Spleen (tissue), 11 donors: ENCODE measurements around the gene STK17A. TPM values are rescaled to one million over a fixed set of nuclear protein-coding genes. Genes with fewer than 3 reads are reported as not detected.

Experiments used
- DNase-seq: peaks from one replicate; pipeline ENCODE4 v3.0.0-alpha.2; 2020
- H3K27ac ChIP-seq, 8 donors: fragments of 200-600 bp; sonication (generic) in 7 of 8; 1 replicate in 4 of 8; 2 replicates in 4 of 8; pipeline versions ENCODE4 v1.5.0 to v1.8.0; 2016 to 2021; ENCODE audit warnings: inconsistent platforms in 4 of 8, mild to moderate bottlenecking in 4 of 8, moderate library complexity in 1 of 8
- H3K27me3 ChIP-seq, 7 donors: fragments of 200-600 bp; sonication (generic) in 6 of 7; replicated peaks in 1 of 7; 1 replicate in 4 of 7; 2 replicates in 3 of 7; pipeline versions ENCODE4 v1.5.0 to v1.8.0; 2016 to 2021; ENCODE audit warnings: inconsistent platforms in 3 of 7, mild to moderate bottlenecking in 1 of 7
- H3K36me3 ChIP-seq, 6 donors: fragments of 200-600 bp; sonication (generic) in 5 of 6; 1 replicate in 4 of 6; 2 replicates in 2 of 6; pipeline versions ENCODE4 v1.5.0 to v1.8.0; 2016 to 2021; ENCODE audit warnings: inconsistent platforms in 2 of 6
- H3K4me1 ChIP-seq, 6 donors: fragments of 200-600 bp; sonication (generic) in 5 of 6; 1 replicate in 3 of 6; 2 replicates in 3 of 6; pipeline versions ENCODE4 v1.5.0 to v1.8.0; 2016 to 2021; ENCODE audit warnings: inconsistent platforms in 3 of 6
- H3K4me3 ChIP-seq, 8 donors: fragments of 200-600 bp; sonication (generic) in 7 of 8; 1 replicate in 4 of 8; 2 replicates in 4 of 8; pipeline versions ENCODE4 v1.5.0 to v1.8.0; 2016 to 2021; ENCODE audit warnings: inconsistent platforms in 4 of 8, mild to moderate bottlenecking in 4 of 8, moderate library complexity in 2 of 8
- H3K9me3 ChIP-seq, 8 donors: fragments of 200-600 bp; sonication (generic) in 7 of 8; 1 replicate in 4 of 8; 2 replicates in 4 of 8; pipeline versions ENCODE4 v1.5.0 to v1.8.0; 2016 to 2021; ENCODE audit warnings: inconsistent platforms in 4 of 8
- POLR2A ChIP-seq, 3 donors: fragments of 450-650 bp; IDR thresholded peaks; one replicate each; pipeline ENCODE4 v1.5.1; 2017; ENCODE audit warnings: antibody characterized with exemption in 3 of 3, mild to moderate bottlenecking in 1 of 3
- POLR2AphosphoS5 ChIP-seq, 3 donors: sonication (generic); formaldehyde crosslinking; IDR thresholded peaks; one replicate each; pipeline ENCODE4 v1.5.1; 2017; ENCODE audit warnings: antibody characterized with exemption in 3 of 3
- WGBS, 5 donors: extraction: QIAGEN DNeasy Blood & Tissue Kit in 3 of 5; methylation state at CpG; one replicate each; pipeline versions ENCODE4 v1.1.5 to v1.1.7; 2013 to 2018; 5-methylcytosine and 5-hydroxymethylcytosine counted together
- intact Hi-C: fragments of 100-400 bp; cut with DNase I; formaldehyde crosslinking; loops from one replicate; pipeline ENCODE4 v1.15.0; 2023; ENCODE audit warnings: low total_unique reads
- polyA plus RNA-seq, 3 donors: library from polyadenylated mRNA; stranded (reverse); fragments of 200-250 nt; gene quantifications; one replicate each; pipeline ENCODE4 v1.2.1, GENCODE V29; 2013
- total RNA-seq, 7 donors: library from RNA; depleted of rRNA in 3 of 7; stranded (reverse); fragments of >200 nt in 3 of 7; fragmentation: NEBNext Ultra II Directional in 4 of 7; extraction: Animal tissue kit (Norgen Biotek cat#: 25700) in 4 of 7; gene quantifications; one replicate each; pipeline versions ENCODE4 v1.1.0 to v1.2.1, GENCODE V29; 2016 to 2021
- TF ChIP-seq, protein P1 (sequence below), 11 experiments: fragments of 200-600 bp in 7 of 11; fragments of 450-650 bp in 4 of 11; sonication (generic) in 4 of 11; IDR thresholded peaks in 8 of 11; conservative IDR thresholded peaks in 3 of 11; 1 replicate in 7 of 11; 2 replicates in 4 of 11; pipeline versions ENCODE4 v1.4.0 to v1.8.0; 2016 to 2021; ENCODE audit warnings: antibody characterized with exemption in 11 of 11, inconsistent platforms in 4 of 11, mild to moderate bottlenecking in 1 of 11
- donor health status: healthy with polysubstance abuse.
- donor health status: DM: no; HTN: no; CAD: no; lungs with moderate emphysema.
- donor health status: DM: no; HTN: no; CAD: no.
- donor health status: Bipolar disorder and iron deficiency.
- donor health status: healthy.
- donor health status: DM: no; HTN: no; CAD: no.
- donor health status: DM: yes; HTN: yes; CAD: no.

The STK17A gene
- total and polyA plus RNA-seq, 10 donors, result 33.4 to 70.1 (median 53.4) TPM

DNA sequence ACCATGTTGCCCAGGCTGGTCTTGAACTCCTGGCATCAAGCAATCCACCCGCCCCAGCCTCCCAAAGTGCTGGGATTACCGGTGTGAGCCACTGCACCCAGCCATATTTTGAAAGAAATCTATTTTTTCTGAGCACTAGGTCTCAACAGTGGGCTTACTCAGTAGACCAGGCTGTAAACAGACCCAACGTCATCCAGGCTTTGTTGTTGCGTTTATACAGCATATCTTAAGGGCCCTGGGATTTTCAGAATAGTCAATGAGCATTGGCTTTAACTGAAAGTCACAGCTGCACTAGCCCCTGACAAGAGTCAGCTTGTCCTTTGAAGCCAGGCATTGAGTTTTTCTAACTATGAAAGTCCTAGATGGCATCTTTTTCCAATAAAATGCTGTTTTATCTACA is 49.8 kb downstream of the STK17A start:
- peaks cover 0 to 99% (median 45%) of the 10 kb centered on the region in 6 donors for H3K36me3 ChIP-seq
- WGBS, 5 donors, result 86 to 93% (median 93%) methylated on average over 4 of the region's 4 CpGs
- TF ChIP-seq POLR2A (IDR thresholded peaks at IDR 0.05) (no peak), POLR2AphosphoS5 (IDR thresholded peaks at IDR 0.05) (peak in 1 of 3 donors; percentile 17)
- peak overlapping the region in 5 of 8 donors; percentile 23 to 83 (median 49) for H3K27ac ChIP-seq
- H3K4me3 ChIP-seq, result no peak overlapping the region
- no peak for DNase-seq
- no peaks in the 10 kb centered on the region for H3K9me3 ChIP-seq
- intact Hi-C loops, result loop anchor here (10.0 kb wide), 1 partner anchor 48 kb away; the partner anchor contains the start of gene STK17A
- no peaks in the 10 kb centered on the region for H3K27me3 ChIP-seq
- H3K4me1 ChIP-seq, result peaks cover 7 to 99% (median 41%) of the 10 kb centered on the region in 6 donors

DNA sequence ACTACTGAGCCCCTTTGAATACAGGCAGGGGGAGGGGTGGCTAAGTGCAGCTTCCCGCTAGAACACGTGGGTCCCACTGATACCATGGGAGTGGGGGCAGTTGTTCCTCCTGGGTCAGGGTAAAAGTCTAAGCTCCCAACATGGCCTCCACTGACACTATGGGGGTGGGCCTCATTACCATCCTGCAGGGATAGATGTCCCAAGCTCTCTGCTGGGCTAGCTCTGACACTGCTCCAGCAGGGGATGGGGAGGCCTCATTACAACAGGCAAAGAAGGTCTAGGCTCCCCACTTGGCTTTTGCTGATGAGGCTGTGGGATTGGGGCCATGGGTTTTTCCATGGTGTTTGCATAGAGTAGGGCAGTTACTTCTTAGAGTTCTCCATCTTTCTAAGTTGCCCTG is 51.5 kb downstream of the STK17A start:
- WGBS, 5 donors, result 91 to 100% (median 98%) methylated on average over 2 of the region's 2 CpGs
- Histone ChIP-seq H3K36me3 (peaks cover 0 to 100% (median 40%) of the 10 kb centered on the region in 6 donors), H3K4me3 (no peak overlapping the region), H3K9me3 (no peaks in the 10 kb centered on the region), H3K27me3 (no peaks in the 10 kb centered on the region), H3K4me1 (peaks cover 14 to 99% (median 57%) of the 10 kb centered on the region in 6 donors), H3K27ac (peak overlapping the region in 3 of 8 donors; percentile 21 to 83 (median 55))
- no peak for DNase-seq
- TF ChIP-seq POLR2AphosphoS5 (IDR thresholded peaks at IDR 0.05), result peak in 1 of 3 donors; percentile 39
- TF ChIP-seq, protein P1, sequence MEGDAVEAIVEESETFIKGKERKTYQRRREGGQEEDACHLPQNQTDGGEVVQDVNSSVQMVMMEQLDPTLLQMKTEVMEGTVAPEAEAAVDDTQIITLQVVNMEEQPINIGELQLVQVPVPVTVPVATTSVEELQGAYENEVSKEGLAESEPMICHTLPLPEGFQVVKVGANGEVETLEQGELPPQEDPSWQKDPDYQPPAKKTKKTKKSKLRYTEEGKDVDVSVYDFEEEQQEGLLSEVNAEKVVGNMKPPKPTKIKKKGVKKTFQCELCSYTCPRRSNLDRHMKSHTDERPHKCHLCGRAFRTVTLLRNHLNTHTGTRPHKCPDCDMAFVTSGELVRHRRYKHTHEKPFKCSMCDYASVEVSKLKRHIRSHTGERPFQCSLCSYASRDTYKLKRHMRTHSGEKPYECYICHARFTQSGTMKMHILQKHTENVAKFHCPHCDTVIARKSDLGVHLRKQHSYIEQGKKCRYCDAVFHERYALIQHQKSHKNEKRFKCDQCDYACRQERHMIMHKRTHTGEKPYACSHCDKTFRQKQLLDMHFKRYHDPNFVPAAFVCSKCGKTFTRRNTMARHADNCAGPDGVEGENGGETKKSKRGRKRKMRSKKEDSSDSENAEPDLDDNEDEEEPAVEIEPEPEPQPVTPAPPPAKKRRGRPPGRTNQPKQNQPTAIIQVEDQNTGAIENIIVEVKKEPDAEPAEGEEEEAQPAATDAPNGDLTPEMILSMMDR (IDR thresholded peaks at IDR 0.05 in 8 of 11, conservative IDR thresholded peaks at IDR 0.05 in 3 of 11), result no peak
- no peak for TF ChIP-seq POLR2A (IDR thresholded peaks at IDR 0.05)
- intact Hi-C loops, result loop anchor here (10.0 kb wide), 1 partner anchor 50 kb away; the partner anchor contains the start of gene STK17A

DNA sequence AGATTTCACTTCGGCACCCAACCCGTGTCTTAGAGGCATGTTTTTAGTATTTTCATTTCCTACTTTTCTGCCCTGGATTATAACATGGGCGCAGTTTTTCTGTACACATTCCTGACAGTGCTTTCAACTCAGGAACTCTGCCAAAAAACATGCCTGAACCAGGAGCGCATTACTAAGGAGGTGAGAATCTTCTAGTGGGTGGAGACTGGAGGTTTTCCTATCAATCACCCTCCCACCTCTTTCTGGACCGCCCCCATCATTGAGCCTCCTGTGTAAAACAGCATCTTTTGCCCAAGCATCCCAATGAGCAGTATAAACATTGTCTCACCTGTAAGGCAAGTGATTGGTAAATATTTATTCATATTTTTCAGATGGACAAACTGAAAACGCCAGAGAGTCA is 53.2 kb downstream of the STK17A start:
- intact Hi-C loops, result loop anchor here (10.0 kb wide), 1 partner anchor 51 kb away; the partner anchor contains the start of gene STK17A
- Histone ChIP-seq H3K36me3 (peaks cover 0 to 100% (median 41%) of the 10 kb centered on the region in 6 donors), H3K4me3 (no peak overlapping the region), H3K9me3 (no peaks in the 10 kb centered on the region), H3K4me1 (peaks cover 25 to 99% (median 64%) of the 10 kb centered on the region in 6 donors), H3K27ac (peak overlapping the region in 4 of 8 donors; percentile 32 to 97 (median 85)), H3K27me3 (no peaks in the 10 kb centered on the region)
- 90 to 94% (median 93%) methylated on average over 6 of the region's 6 CpGs for WGBS, 5 donors
- TF ChIP-seq POLR2A (IDR thresholded peaks at IDR 0.05) (no peak), POLR2AphosphoS5 (IDR thresholded peaks at IDR 0.05) (peak in 1 of 3 donors; percentile 4)
- TF ChIP-seq, protein P1 (IDR thresholded peaks at IDR 0.05 in 8 of 11, conservative IDR thresholded peaks at IDR 0.05 in 3 of 11), result no peak
- DNase-seq, result no peak

DNA sequence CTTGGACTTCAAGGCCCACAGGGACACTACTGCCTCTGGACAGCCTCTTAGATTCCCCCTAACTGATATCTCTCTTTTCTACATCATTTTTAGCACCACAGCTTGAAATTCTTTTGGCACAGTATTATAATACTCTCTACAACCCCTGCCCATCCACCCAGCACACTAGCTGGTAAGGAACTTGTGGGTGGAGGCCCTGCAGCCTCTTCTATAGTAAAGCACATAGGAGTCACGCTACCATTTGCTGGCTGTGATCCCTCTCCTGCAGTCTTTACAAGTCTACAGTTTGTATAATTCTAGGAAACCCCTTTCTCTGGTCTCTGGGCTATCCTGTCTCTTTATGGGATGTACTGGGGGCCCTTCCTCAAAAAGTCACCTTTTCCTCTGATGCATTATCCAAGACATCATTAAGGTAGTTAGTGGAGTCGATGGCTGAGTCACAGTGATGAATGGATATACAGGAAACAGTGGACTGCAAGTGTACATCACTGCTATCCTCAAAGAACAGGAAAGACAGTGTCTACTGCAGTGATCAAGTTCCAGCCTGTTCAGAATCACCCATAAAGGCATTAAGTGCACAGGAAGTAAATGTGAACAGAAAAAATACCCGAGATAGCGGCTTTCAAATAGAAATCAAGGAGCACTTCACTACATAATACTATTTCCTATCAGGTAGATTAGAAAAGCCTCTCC is 54.4 kb downstream of the STK17A start:
- H3K27me3 ChIP-seq, result no peaks in the 10 kb centered on the region
- peaks cover 0 to 98% (median 38%) of the 10 kb centered on the region in 6 donors for H3K36me3 ChIP-seq
- H3K4me3 ChIP-seq, result no peak overlapping the region
- no peaks in the 10 kb centered on the region for H3K9me3 ChIP-seq
- no peak for DNase-seq
- H3K4me1 ChIP-seq, result peaks cover 19 to 99% (median 61%) of the 10 kb centered on the region in 6 donors
- 51 to 71% (median 65%) methylated on average over 4 of the region's 4 CpGs for WGBS, 5 donors
- peak overlapping the region in 6 of 8 donors; percentile 32 to 97 (median 66) for H3K27ac ChIP-seq
- intact Hi-C loops, result loop anchor here (10.0 kb wide), 1 partner anchor 52 kb away; the partner anchor contains the start of gene STK17A
- TF ChIP-seq POLR2A (IDR thresholded peaks at IDR 0.05) (no peak), POLR2AphosphoS5 (IDR thresholded peaks at IDR 0.05) (peak in 1 of 3 donors; percentile 27)
